ENCODE results near the gene CACNA1H. TPM values are rescaled to one million over a fixed set of nuclear protein-coding genes. Genes with fewer than 3 reads are reported as not detected.

The CACNA1H gene
- total RNA-seq, 6 experiments from 2014 or later: 0.56 to 14.0 (median 5.0) TPM

- TF ChIP-seq, protein P1, sequence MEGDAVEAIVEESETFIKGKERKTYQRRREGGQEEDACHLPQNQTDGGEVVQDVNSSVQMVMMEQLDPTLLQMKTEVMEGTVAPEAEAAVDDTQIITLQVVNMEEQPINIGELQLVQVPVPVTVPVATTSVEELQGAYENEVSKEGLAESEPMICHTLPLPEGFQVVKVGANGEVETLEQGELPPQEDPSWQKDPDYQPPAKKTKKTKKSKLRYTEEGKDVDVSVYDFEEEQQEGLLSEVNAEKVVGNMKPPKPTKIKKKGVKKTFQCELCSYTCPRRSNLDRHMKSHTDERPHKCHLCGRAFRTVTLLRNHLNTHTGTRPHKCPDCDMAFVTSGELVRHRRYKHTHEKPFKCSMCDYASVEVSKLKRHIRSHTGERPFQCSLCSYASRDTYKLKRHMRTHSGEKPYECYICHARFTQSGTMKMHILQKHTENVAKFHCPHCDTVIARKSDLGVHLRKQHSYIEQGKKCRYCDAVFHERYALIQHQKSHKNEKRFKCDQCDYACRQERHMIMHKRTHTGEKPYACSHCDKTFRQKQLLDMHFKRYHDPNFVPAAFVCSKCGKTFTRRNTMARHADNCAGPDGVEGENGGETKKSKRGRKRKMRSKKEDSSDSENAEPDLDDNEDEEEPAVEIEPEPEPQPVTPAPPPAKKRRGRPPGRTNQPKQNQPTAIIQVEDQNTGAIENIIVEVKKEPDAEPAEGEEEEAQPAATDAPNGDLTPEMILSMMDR (IDR thresholded peaks at IDR 0.05): no peak
- no peak for TF ChIP-seq POLR2A (IDR thresholded peaks at IDR 0.05)
- no peaks in the 10 kb centered on the region for H3K36me3 ChIP-seq
- intact Hi-C loops (cut with DNase I): no loop called here
- no peaks in the 10 kb centered on the region for H3K27me3 ChIP-seq
- no peaks in the 10 kb centered on the region for H3K9me3 ChIP-seq
- H3K4me1 ChIP-seq: peaks cover 0 to 6% (median 2%) of the 10 kb centered on the region in 4 donors
- WGBS (ENCODE audit: insufficient coverage, low coverage, low lambda C conversion rate, missing lambda C conversion rate): 75% methylated on average over 4 of the region's 45 CpGs
- no peak overlapping the region for H3K4me3 ChIP-seq
- DNase-seq (no peak), ATAC-seq (no peak)
- H3K27ac ChIP-seq: no peak overlapping the region
Measured at GRCh38 chr16:1169285-1170075, 16.6 kb downstream of the CACNA1H start.

- TF ChIP-seq, protein P1 (IDR thresholded peaks at IDR 0.05): no peak
- TF ChIP-seq POLR2A (IDR thresholded peaks at IDR 0.05): no peak
- ATAC-seq: no peak
- Histone ChIP-seq H3K9me3 (no peaks in the 10 kb centered on the region), H3K4me3 (no peak overlapping the region), H3K27ac (no peak overlapping the region), H3K27me3 (no peaks in the 10 kb centered on the region), H3K36me3 (no peaks in the 10 kb centered on the region), H3K4me1 (peaks cover 0 to 10% (median 4%) of the 10 kb centered on the region in 4 donors)
- intact Hi-C loops (cut with DNase I): no loop called here
- no peak for DNase-seq
- WGBS (ENCODE audit: insufficient coverage, low coverage, low lambda C conversion rate, missing lambda C conversion rate): 66% methylated on average over 5 of the region's 13 CpGs
Measured at GRCh38 chr16:1170076-1170418, 17.1 kb downstream of the CACNA1H start.

DNA sequence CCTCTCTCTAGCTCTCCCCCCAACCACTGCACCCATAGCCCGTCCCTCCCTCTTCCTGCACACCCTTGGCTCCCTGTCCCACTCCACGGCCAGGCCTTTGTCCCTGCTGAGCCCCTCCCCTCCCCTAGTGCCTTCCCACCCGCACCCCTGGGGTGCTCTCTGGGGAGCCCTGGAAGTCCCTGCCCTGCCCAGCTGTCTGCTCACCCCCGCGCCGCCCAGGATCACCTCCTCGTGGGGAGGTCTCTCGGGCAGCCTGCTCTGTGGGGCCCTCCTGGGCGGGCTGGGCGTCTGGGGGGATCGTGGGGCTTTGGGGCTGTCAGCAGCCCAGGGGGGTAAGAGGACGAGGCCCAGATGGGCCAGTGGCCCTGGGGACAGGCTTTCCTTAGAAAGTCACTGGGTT lies 18.1 kb downstream of the CACNA1H start:
- intact Hi-C loops (cut with DNase I): no loop called here
- peaks cover 0 to 10% (median 4%) of the 10 kb centered on the region in 4 donors for H3K4me1 ChIP-seq
- no peak for DNase-seq

GRCh38 chr16:1171854-1172428 lies 19.0 kb downstream of the CACNA1H start:
- no peak for DNase-seq
- no peak overlapping the region for H3K4me3 ChIP-seq
- no peak overlapping the region for H3K27ac ChIP-seq
- no peaks in the 10 kb centered on the region for H3K9me3 ChIP-seq
- no peaks in the 10 kb centered on the region for H3K27me3 ChIP-seq
- intact Hi-C loops (cut with DNase I): no loop called here
- TF ChIP-seq, protein P1 (IDR thresholded peaks at IDR 0.05): no peak
- TF ChIP-seq POLR2A (IDR thresholded peaks at IDR 0.05): no peak
- peaks cover 0 to 10% (median 4%) of the 10 kb centered on the region in 4 donors for H3K4me1 ChIP-seq
- WGBS (ENCODE audit: insufficient coverage, low coverage, low lambda C conversion rate, missing lambda C conversion rate): no CpG with 5 or more reads among the region's 36 CpGs
- H3K36me3 ChIP-seq: no peaks in the 10 kb centered on the region
- ATAC-seq: no peak

More for the DNA sequence above, 18.1 kb downstream of the CACNA1H start:
- no peak overlapping the region for H3K4me3 ChIP-seq
- no peaks in the 10 kb centered on the region for H3K27me3 ChIP-seq
- H3K27ac ChIP-seq: no peak overlapping the region
- WGBS (ENCODE audit: insufficient coverage, low coverage, low lambda C conversion rate, missing lambda C conversion rate): 67% methylated on average over 3 of the region's 12 CpGs
- ATAC-seq: no peak
- H3K36me3 ChIP-seq: no peaks in the 10 kb centered on the region
- TF ChIP-seq POLR2A (IDR thresholded peaks at IDR 0.05): no peak
- TF ChIP-seq, protein P1 (IDR thresholded peaks at IDR 0.05): no peak
- H3K9me3 ChIP-seq: no peaks in the 10 kb centered on the region

All from right lobe of liver (tissue), 6 donors.